ENCODE measurements around the gene UBASH3A.

The UBASH3A gene

GRCh38 chr21:42377211-42377950 is 26.3 kb upstream of the UBASH3A start:
- Histone ChIP-seq H2BK12ac (ENCODE audit: low read length in 2 of 2) (no peak overlapping the region), H3K27me3 (ENCODE audit: control insufficient read depth in 1 of 2, insufficient read depth in 1 of 2, low read length in 2 of 2) (peaks cover 21 to 61% of the 10 kb centered on the region in 2 experiments), H3K4me3 (ENCODE audit: insufficient read depth in 1 of 2, low read depth in 1 of 2, low read length in 2 of 2) (no peak overlapping the region), H3K79me1 (replicated peaks; ENCODE audit: low read length, poor library complexity, severe bottlenecking) (no peaks in the 10 kb centered on the region), H3K9ac (ENCODE audit: low read length) (no peak overlapping the region), H3K4ac (ENCODE audit: low read depth in 1 of 2, low read length in 2 of 2) (no peak overlapping the region), H3K23ac (ENCODE audit: low read length in 2 of 2) (no peak overlapping the region), H2AFZ (ENCODE audit: low read depth, low read length) (no peak overlapping the region), H4K91ac (ENCODE audit: low read length) (no peak overlapping the region), H3K18ac (ENCODE audit: low read depth in 1 of 2, low read length in 2 of 2) (no peak overlapping the region), H2BK15ac (ENCODE audit: low read depth, poor library complexity, severe bottlenecking) (no peak overlapping the region), H2BK120ac (ENCODE audit: low read depth, low read length) (no peak overlapping the region), H2BK5ac (ENCODE audit: low read depth, low read length, poor library complexity, severe bottlenecking) (no peak overlapping the region), H2AK5ac (ENCODE audit: low read length, severe bottlenecking) (no peak overlapping the region), H3K4me2 (ENCODE audit: low read length, poor library complexity, severe bottlenecking) (no peak overlapping the region), H3K36me3 (ENCODE audit: control insufficient read depth in 1 of 2, insufficient read depth in 2 of 2, low read depth in 1 of 2, low read length in 2 of 2) (no peaks in the 10 kb centered on the region), H3K14ac (ENCODE audit: low read length in 2 of 2) (no peak overlapping the region), H4K8ac (ENCODE audit: low read length) (no peak overlapping the region), H3K9me3 (ENCODE audit: control insufficient read depth, low read length) (peaks cover 6% of the 10 kb centered on the region), H3K4me1 (ENCODE audit: control insufficient read depth, insufficient read depth, low read depth, low read length) (no peaks in the 10 kb centered on the region), H3K27ac (ENCODE audit: low read length, poor library complexity, severe bottlenecking) (no peak overlapping the region)
- DNase-seq = no peak
- WGBS = 83% methylated on average over 24 of the region's 24 CpGs

DNA sequence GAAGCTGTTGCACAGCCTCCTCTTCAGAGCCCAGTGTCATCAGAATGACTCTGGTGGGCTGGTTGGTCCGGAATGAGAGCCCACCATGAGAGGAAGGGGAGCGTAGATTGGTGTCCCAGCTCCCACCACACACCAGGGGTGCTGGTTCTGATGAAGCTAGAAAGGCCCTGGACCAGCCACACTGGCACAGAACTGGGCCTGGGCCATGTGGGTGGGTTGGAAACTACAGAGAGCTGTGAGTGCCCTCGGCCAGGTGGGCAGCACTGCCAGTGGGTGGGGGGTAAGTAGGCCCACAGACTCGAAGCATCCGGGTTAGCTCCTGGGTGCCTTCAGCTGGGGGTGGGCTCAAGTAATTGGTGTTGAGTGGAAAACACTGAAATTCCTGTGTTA is 25.8 kb upstream of the UBASH3A start:
- Histone ChIP-seq H2BK12ac (ENCODE audit: low read length in 2 of 2) (no peak overlapping the region), H3K36me3 (ENCODE audit: control insufficient read depth in 1 of 2, insufficient read depth in 2 of 2, low read depth in 1 of 2, low read length in 2 of 2) (peaks cover 0 to 1% of the 10 kb centered on the region in 2 experiments), H2BK5ac (ENCODE audit: low read depth, low read length, poor library complexity, severe bottlenecking) (no peak overlapping the region), H3K4me3 (ENCODE audit: insufficient read depth in 1 of 2, low read depth in 1 of 2, low read length in 2 of 2) (no peak overlapping the region), H3K9ac (ENCODE audit: low read length) (no peak overlapping the region), H4K91ac (ENCODE audit: low read length) (no peak overlapping the region), H3K4me1 (ENCODE audit: control insufficient read depth, insufficient read depth, low read depth, low read length) (no peaks in the 10 kb centered on the region), H3K4ac (ENCODE audit: low read depth in 1 of 2, low read length in 2 of 2) (no peak overlapping the region), H3K18ac (ENCODE audit: low read depth in 1 of 2, low read length in 2 of 2) (no peak overlapping the region), H3K23ac (ENCODE audit: low read length in 2 of 2) (no peak overlapping the region), H2BK15ac (ENCODE audit: low read depth, poor library complexity, severe bottlenecking) (no peak overlapping the region), H3K4me2 (ENCODE audit: low read length, poor library complexity, severe bottlenecking) (no peak overlapping the region), H3K14ac (ENCODE audit: low read length in 2 of 2) (no peak overlapping the region), H2AK5ac (ENCODE audit: low read length, severe bottlenecking) (no peak overlapping the region), H2AFZ (ENCODE audit: low read depth, low read length) (no peak overlapping the region), H3K9me3 (ENCODE audit: control insufficient read depth, low read length) (peaks cover 7% of the 10 kb centered on the region), H3K79me1 (replicated peaks; ENCODE audit: low read length, poor library complexity, severe bottlenecking) (no peaks in the 10 kb centered on the region), H2BK120ac (ENCODE audit: low read depth, low read length) (no peak overlapping the region), H3K27ac (ENCODE audit: low read length, poor library complexity, severe bottlenecking) (no peak overlapping the region), H3K27me3 (ENCODE audit: control insufficient read depth in 1 of 2, insufficient read depth in 1 of 2, low read length in 2 of 2) (peaks cover 21 to 60% of the 10 kb centered on the region in 2 experiments), H4K8ac (ENCODE audit: low read length) (no peak overlapping the region)
- DNase-seq = no peak
- WGBS = 73% methylated on average over 4 of the region's 5 CpGs

GRCh38 chr21:42378418-42378817 is 25.3 kb upstream of the UBASH3A start:
- no peak overlapping the region for H3K4me3 ChIP-seq (ENCODE audit: insufficient read depth in 1 of 2, low read depth in 1 of 2, low read length in 2 of 2)
- no peak overlapping the region for H3K23ac ChIP-seq (ENCODE audit: low read length in 2 of 2)
- no peak overlapping the region for H3K14ac ChIP-seq (ENCODE audit: low read length in 2 of 2)
- no peaks in the 10 kb centered on the region for H3K79me1 ChIP-seq (replicated peaks; ENCODE audit: low read length, poor library complexity, severe bottlenecking)
- no peak overlapping the region for H3K27ac ChIP-seq (ENCODE audit: low read length, poor library complexity, severe bottlenecking)
- H3K36me3 ChIP-seq (ENCODE audit: control insufficient read depth in 1 of 2, insufficient read depth in 2 of 2, low read depth in 1 of 2, low read length in 2 of 2) = peaks cover 0 to 3% of the 10 kb centered on the region in 2 experiments
- no peak overlapping the region for H2BK12ac ChIP-seq (ENCODE audit: low read length in 2 of 2)
- peaks cover 7% of the 10 kb centered on the region for H3K9me3 ChIP-seq (ENCODE audit: control insufficient read depth, low read length)
- WGBS = 75% methylated on average over 8 of the region's 8 CpGs
- peaks cover 21 to 56% of the 10 kb centered on the region in 2 experiments for H3K27me3 ChIP-seq (ENCODE audit: control insufficient read depth in 1 of 2, insufficient read depth in 1 of 2, low read length in 2 of 2)
- H3K18ac ChIP-seq (ENCODE audit: low read depth in 1 of 2, low read length in 2 of 2) = no peak overlapping the region
- no peak for DNase-seq
- H2AK5ac ChIP-seq (ENCODE audit: low read length, severe bottlenecking) = no peak overlapping the region
- H4K91ac ChIP-seq (ENCODE audit: low read length) = no peak overlapping the region
- H3K4me1 ChIP-seq (ENCODE audit: control insufficient read depth, insufficient read depth, low read depth, low read length) = no peaks in the 10 kb centered on the region
- no peak overlapping the region for H2BK15ac ChIP-seq (ENCODE audit: low read depth, poor library complexity, severe bottlenecking)
- no peak overlapping the region for H3K4ac ChIP-seq (ENCODE audit: low read depth in 1 of 2, low read length in 2 of 2)
- no peak overlapping the region for H2AFZ ChIP-seq (ENCODE audit: low read depth, low read length)
- no peak overlapping the region for H3K4me2 ChIP-seq (ENCODE audit: low read length, poor library complexity, severe bottlenecking)
- no peak overlapping the region for H2BK5ac ChIP-seq (ENCODE audit: low read depth, low read length, poor library complexity, severe bottlenecking)
- no peak overlapping the region for H2BK120ac ChIP-seq (ENCODE audit: low read depth, low read length)
- H3K9ac ChIP-seq (ENCODE audit: low read length) = no peak overlapping the region
- no peak overlapping the region for H4K8ac ChIP-seq (ENCODE audit: low read length)

DNA sequence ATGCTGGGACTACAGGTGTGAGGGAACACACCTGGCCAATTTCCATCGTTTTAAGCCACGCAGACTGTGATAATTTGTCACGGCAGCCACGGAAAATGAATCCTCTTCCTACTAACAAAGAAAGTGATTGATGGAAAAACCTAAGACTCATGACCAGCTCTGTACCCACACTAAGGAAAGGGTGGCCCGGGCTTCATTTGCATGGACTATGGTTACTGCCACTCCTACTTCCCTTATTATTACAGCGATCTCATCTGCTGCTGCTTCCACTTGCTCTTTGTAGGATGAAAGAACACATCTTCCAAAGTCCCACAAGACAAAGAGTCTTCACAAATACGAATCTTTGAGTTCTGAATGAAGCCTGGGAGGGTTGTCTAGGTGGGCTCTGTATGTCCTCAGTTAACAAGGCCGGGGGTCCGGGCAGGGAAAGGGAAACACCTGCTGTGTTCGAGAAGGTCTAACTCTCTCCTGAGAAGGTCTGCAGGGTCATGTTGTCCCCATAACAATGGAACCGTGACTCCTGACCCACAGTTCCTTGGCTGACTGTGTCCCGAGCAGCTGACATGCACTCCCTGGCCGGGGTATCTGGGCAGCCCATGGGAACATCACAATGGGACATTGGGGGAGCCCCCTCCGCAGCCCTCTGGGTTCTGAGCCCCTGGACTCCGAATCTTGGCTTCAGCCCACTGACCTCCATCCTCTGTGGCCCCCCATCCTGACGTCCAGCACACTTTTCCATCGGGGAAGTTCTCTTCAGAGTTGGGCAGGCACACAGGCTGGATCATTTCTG is 24.1 kb upstream of the UBASH3A start:
- Histone ChIP-seq H4K91ac (ENCODE audit: low read length) (no peak overlapping the region), H2BK5ac (ENCODE audit: low read depth, low read length, poor library complexity, severe bottlenecking) (no peak overlapping the region), H3K4me2 (ENCODE audit: low read length, poor library complexity, severe bottlenecking) (no peak overlapping the region), H2AK5ac (ENCODE audit: low read length, severe bottlenecking) (no peak overlapping the region), H3K27ac (ENCODE audit: low read length, poor library complexity, severe bottlenecking) (no peak overlapping the region), H2BK12ac (ENCODE audit: low read length in 2 of 2) (no peak overlapping the region), H3K36me3 (ENCODE audit: control insufficient read depth in 1 of 2, insufficient read depth in 2 of 2, low read depth in 1 of 2, low read length in 2 of 2) (peaks cover 0 to 3% of the 10 kb centered on the region in 2 experiments), H3K27me3 (ENCODE audit: control insufficient read depth in 1 of 2, insufficient read depth in 1 of 2, low read length in 2 of 2) (peaks cover 21 to 48% of the 10 kb centered on the region in 2 experiments), H3K9ac (ENCODE audit: low read length) (no peak overlapping the region), H3K4me3 (ENCODE audit: insufficient read depth in 1 of 2, low read depth in 1 of 2, low read length in 2 of 2) (no peak overlapping the region), H2BK120ac (ENCODE audit: low read depth, low read length) (no peak overlapping the region), H3K23ac (ENCODE audit: low read length in 2 of 2) (no peak overlapping the region), H3K18ac (ENCODE audit: low read depth in 1 of 2, low read length in 2 of 2) (no peak overlapping the region), H2BK15ac (ENCODE audit: low read depth, poor library complexity, severe bottlenecking) (no peak overlapping the region), H3K79me1 (replicated peaks; ENCODE audit: low read length, poor library complexity, severe bottlenecking) (no peaks in the 10 kb centered on the region), H2AFZ (ENCODE audit: low read depth, low read length) (no peak overlapping the region), H3K4me1 (ENCODE audit: control insufficient read depth, insufficient read depth, low read depth, low read length) (no peaks in the 10 kb centered on the region), H3K4ac (ENCODE audit: low read depth in 1 of 2, low read length in 2 of 2) (no peak overlapping the region), H4K8ac (ENCODE audit: low read length) (no peak overlapping the region), H3K14ac (ENCODE audit: low read length in 2 of 2) (no peak overlapping the region), H3K9me3 (ENCODE audit: control insufficient read depth, low read length) (peaks cover 7% of the 10 kb centered on the region)
- WGBS = 73% methylated on average over 16 of the region's 17 CpGs
- DNase-seq = no peak
